ENCODE measurements around the gene BRAF.
A peak's percentile ranks its signal among the peaks of the same experiment; 100 is the strongest.

DNA sequence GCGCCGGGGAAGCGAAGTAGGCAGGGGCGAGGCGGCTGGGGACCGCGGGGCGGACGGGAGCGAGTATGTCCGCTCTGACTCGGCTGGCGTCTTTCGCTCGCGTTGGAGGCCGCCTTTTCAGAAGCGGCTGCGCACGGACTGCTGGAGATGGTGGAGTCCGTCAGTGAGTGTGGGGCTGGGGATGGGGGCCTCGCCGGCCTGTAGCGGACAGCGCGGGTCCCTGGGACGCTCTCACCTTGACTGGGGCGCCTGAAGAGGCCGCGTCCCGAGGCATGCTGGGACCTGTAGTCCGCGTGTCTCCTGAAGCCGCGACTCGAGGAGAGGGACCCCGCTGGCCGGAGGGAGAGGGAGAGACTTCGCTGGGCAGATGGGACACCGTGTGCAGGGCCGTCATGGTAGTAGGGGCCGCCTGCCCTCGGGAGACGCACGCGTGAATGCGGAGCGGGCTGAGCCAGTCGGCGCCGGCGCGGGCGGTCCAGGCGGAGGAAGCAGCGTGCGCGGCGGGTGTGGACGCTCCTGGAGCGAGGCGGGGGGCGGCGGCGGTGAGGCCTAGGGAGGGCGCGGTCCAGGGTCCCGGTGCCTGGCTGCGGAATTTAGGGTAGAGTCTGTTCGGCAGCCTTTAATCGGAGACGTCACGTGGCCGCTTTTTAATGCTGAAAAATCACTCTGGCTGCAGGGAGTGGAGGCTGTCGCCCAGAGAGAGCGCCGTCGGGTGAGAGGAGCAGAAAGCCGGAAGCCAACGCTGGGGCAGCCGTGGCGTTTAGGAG is 227.9 kb downstream of the BRAF start, which contains the start of gene NDUFB2:
- TF ChIP-seq CTCF (IDR thresholded peaks at IDR 0.05; ENCODE audit: low read length): peak; percentile 16; the same call in 1 of the 2 replicates
- no peak for TF ChIP-seq EZH2 (optimal IDR thresholded peaks at IDR 0.05; ENCODE audit: low read depth, low read length)

Measured in MM.1S (cell line).